OCI-LY3 (cell line): ENCODE measurements around the gene CHEK1.

Experiments used
- H2AFZ ChIP-seq: fragments of 200-600, 300-600 bp; shearing (Covaris generic); 2 replicates; pipeline ENCODE4 v1.6.0; 2014; ENCODE audit warnings: antibody characterized with exemption, low read depth, low read length
- H3K27ac ChIP-seq: fragments of 200-600, 300-600 bp; sonication (generic); 2 replicates; pipeline ENCODE4 v1.5.1; 2014; ENCODE audit warnings: mild to moderate bottlenecking, low read length, moderate library complexity, mixed read lengths
- H3K27me3 ChIP-seq: fragments of 200-600, 300-600 bp; sonication (generic); 2 replicates; pipeline ENCODE4 v1.6.1; 2014; ENCODE audit warnings: low read depth, low read length, mixed read lengths
- H3K36me3 ChIP-seq: fragments of 200-600, 300-600 bp; sonication (generic); replicated peaks from 2 replicates; pipeline ENCODE3; 2014; ENCODE audit warnings: low read depth, low read length, mixed read lengths
- H3K4me1 ChIP-seq: fragments of 300-600, 200-600 bp; sonication (generic); 2 replicates; pipeline ENCODE4 v1.6.1; 2014; ENCODE audit warnings: low read length, mixed read lengths
- H3K4me2 ChIP-seq: fragments of 200-600, 300-600 bp; sonication (generic); 2 replicates; pipeline ENCODE4 v1.6.1; 2014; ENCODE audit warnings: low read length, mixed read lengths
- H3K4me3 ChIP-seq: fragments of 300-600, 200-600 bp; sonication (generic); 2 replicates; pipeline ENCODE4 v1.5.1; 2014; ENCODE audit warnings: antibody characterized with exemption, mild to moderate bottlenecking, low read length, moderate library complexity
- H3K79me2 ChIP-seq: fragments of 300-600, 200-600 bp; shearing (Covaris generic); 2 replicates; pipeline ENCODE4 v1.6.1; 2014; ENCODE audit warnings: mild to moderate bottlenecking, low read length, mixed read lengths
- H3K9ac ChIP-seq: fragments of 300-600, 200-600 bp; shearing (Covaris generic); 2 replicates; pipeline ENCODE4 v1.6.0; 2014; ENCODE audit warnings: mild to moderate bottlenecking, low read length, moderate library complexity
- H3K9me3 ChIP-seq: fragments of 200-600, 300-600 bp; shearing (Covaris generic); 2 replicates; pipeline ENCODE4 v1.6.1; 2014; ENCODE audit warnings: low read length, mixed read lengths; ENCODE audit not compliant: insufficient read depth
- H4K20me1 ChIP-seq: fragments of 200-600, 300-600 bp; sonication (generic); 2 replicates; pipeline ENCODE4 v1.6.1; 2016; ENCODE audit warnings: low read length, mixed read lengths; ENCODE audit not compliant: insufficient read depth
- EZH2phosphoT487 ChIP-seq: fragments of 200-600 bp; shearing (Covaris generic); IDR thresholded peaks from 2 replicates; pipeline ENCODE4 v1.6.1; 2018; ENCODE audit warnings: antibody characterized with exemption, mixed run types, low read depth
- TF ChIP-seq, protein P1 (sequence below): fragments of 200-600, 300-600 bp; sonication (generic); IDR thresholded peaks from 2 replicates; pipeline ENCODE4 v1.5.1; 2014; ENCODE audit warnings: antibody characterized with exemption, low read length, low read depth

Gene CHEK1

GRCh38 chr11:125625225-125625629 is 264 bp downstream of the CHEK1 start:
- H3K4me2 ChIP-seq, result peak overlapping the region; percentile 87
- H4K20me1 ChIP-seq, result 0 out of 2 replicates have a peak, but pooled peaks cover 6% of the 10 kb centered on the region
- H2AFZ ChIP-seq, result peak overlapping the region; percentile 68
- peaks cover 42% of the 10 kb centered on the region for H3K36me3 ChIP-seq
- H3K9ac ChIP-seq, result peak overlapping the region; percentile 93
- TF ChIP-seq EZH2phosphoT487, result no peak
- TF ChIP-seq, protein P1, sequence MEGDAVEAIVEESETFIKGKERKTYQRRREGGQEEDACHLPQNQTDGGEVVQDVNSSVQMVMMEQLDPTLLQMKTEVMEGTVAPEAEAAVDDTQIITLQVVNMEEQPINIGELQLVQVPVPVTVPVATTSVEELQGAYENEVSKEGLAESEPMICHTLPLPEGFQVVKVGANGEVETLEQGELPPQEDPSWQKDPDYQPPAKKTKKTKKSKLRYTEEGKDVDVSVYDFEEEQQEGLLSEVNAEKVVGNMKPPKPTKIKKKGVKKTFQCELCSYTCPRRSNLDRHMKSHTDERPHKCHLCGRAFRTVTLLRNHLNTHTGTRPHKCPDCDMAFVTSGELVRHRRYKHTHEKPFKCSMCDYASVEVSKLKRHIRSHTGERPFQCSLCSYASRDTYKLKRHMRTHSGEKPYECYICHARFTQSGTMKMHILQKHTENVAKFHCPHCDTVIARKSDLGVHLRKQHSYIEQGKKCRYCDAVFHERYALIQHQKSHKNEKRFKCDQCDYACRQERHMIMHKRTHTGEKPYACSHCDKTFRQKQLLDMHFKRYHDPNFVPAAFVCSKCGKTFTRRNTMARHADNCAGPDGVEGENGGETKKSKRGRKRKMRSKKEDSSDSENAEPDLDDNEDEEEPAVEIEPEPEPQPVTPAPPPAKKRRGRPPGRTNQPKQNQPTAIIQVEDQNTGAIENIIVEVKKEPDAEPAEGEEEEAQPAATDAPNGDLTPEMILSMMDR, result no peak
- no peaks in the 10 kb centered on the region for H3K9me3 ChIP-seq
- H3K27ac ChIP-seq, result peak overlapping the region; percentile 86
- H3K4me3 ChIP-seq, result peak overlapping the region; percentile 93
- H3K4me1 ChIP-seq, result peaks cover 14% of the 10 kb centered on the region
- no peaks in the 10 kb centered on the region for H3K27me3 ChIP-seq
- H3K79me2 ChIP-seq, result peaks cover 50% of the 10 kb centered on the region

- peak overlapping the region; percentile 93 for H3K4me3 ChIP-seq
- 0 out of 2 replicates have a peak, but pooled peaks cover 6% of the 10 kb centered on the region for H4K20me1 ChIP-seq
- peaks cover 38% of the 10 kb centered on the region for H3K36me3 ChIP-seq
- peaks cover 14% of the 10 kb centered on the region for H3K4me1 ChIP-seq
- H3K9me3 ChIP-seq, result no peaks in the 10 kb centered on the region
- no peaks in the 10 kb centered on the region for H3K27me3 ChIP-seq
- H2AFZ ChIP-seq, result peak overlapping the region; percentile 68
- H3K4me2 ChIP-seq, result peak overlapping the region; percentile 87
- H3K79me2 ChIP-seq, result peaks cover 54% of the 10 kb centered on the region
- peak overlapping the region; percentile 93 for H3K9ac ChIP-seq
- H3K27ac ChIP-seq, result peak overlapping the region; percentile 86
- TF ChIP-seq, protein P1, result no peak
- no peak for TF ChIP-seq EZH2phosphoT487
Measured at GRCh38 chr11:125625630-125626287, 796 bp downstream of the CHEK1 start.

GRCh38 chr11:125626288-125626950 is 1.5 kb downstream of the CHEK1 start:
- no peaks in the 10 kb centered on the region for H3K27me3 ChIP-seq
- H2AFZ ChIP-seq, result 0 out of 2 replicates have a peak overlapping the region, but pooled peaks have one; percentile 68
- H4K20me1 ChIP-seq, result 0 out of 2 replicates have a peak, but pooled peaks cover 6% of the 10 kb centered on the region
- peak overlapping the region; percentile 86 for H3K27ac ChIP-seq
- TF ChIP-seq, protein P1, result peak; percentile 44
- no peak for TF ChIP-seq EZH2phosphoT487
- peaks cover 36% of the 10 kb centered on the region for H3K36me3 ChIP-seq
- no peaks in the 10 kb centered on the region for H3K9me3 ChIP-seq
- peaks cover 14% of the 10 kb centered on the region for H3K4me1 ChIP-seq
- H3K4me2 ChIP-seq, result peak overlapping the region; percentile 87
- H3K9ac ChIP-seq, result peak overlapping the region; percentile 93
- H3K79me2 ChIP-seq, result peaks cover 58% of the 10 kb centered on the region
- peak overlapping the region; percentile 93 for H3K4me3 ChIP-seq

DNA sequence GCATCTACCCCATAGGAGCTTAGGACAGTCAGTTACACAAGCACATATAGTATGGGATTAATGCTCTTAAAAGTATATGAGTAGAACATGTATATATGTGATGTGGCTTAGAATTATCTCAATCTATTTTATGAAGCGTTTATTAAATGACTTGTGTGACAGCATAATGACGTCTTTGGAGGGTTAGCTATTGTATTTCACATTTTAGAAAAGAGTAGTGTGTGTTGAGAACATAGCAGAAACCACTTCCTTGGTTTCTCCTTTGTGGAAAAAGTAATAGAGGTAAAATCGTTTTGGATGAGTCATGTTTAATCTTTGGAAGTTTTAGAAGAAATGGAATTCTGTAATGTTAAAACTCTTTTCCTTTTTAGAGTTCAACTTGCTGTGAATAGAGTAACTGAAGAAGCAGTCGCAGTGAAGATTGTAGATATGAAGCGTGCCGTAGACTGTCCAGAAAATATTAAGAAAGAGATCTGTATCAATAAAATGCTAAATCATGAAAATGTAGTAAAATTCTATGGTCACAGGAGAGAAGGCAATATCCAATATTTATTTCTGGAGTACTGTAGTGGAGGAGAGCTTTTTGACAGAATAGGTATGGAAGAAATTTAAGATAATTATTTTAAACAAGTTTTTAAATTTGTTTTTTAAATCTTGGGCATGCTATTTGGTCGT is 2.4 kb downstream of the CHEK1 start:
- Histone ChIP-seq H3K79me2 (peaks cover 60% of the 10 kb centered on the region), H3K4me3 (peak overlapping the region; percentile 93), H3K36me3 (peaks cover 35% of the 10 kb centered on the region), H3K4me1 (peaks cover 14% of the 10 kb centered on the region), H4K20me1 (0 out of 2 replicates have a peak, but pooled peaks cover 6% of the 10 kb centered on the region), H2AFZ (no peak overlapping the region), H3K9ac (peak overlapping the region; percentile 93), H3K27ac (no peak overlapping the region), H3K27me3 (no peaks in the 10 kb centered on the region), H3K9me3 (no peaks in the 10 kb centered on the region), H3K4me2 (peak overlapping the region; percentile 87)
- TF ChIP-seq, protein P1, result no peak
- TF ChIP-seq EZH2phosphoT487, result no peak
